Esophagus muscularis mucosa (tissue), 4 donors: Measurements from ENCODE around the gene RAB3D. TPM values are rescaled to one million over a fixed set of nuclear protein-coding genes. Genes with fewer than 3 reads are reported as not detected.

Source experiments
- DNase-seq: peaks from one replicate; pipeline ENCODE4 v3.0.0-alpha.2; 2017; ENCODE audit errors: extremely low spot score
- H3K27ac ChIP-seq, 4 donors: fragments of 200-600 bp; sonication (generic); replicated peaks in 1 of 4; 1 replicate in 3 of 4; 2 replicates in 1 of 4; pipeline ENCODE4 v1.5.1; 2016 to 2019; ENCODE audit warnings: mild to moderate bottlenecking in 1 of 4
- H3K27me3 ChIP-seq, 4 donors: fragments of 200-600 bp; sonication (generic); one replicate each; pipeline versions ENCODE4 v1.5.1 to v1.6.0; 2016 to 2019
- H3K36me3 ChIP-seq, 4 donors: fragments of 200-600 bp; sonication (generic); one replicate each; pipeline ENCODE4 v1.5.1; 2016 to 2019
- H3K4me1 ChIP-seq, 4 donors: fragments of 200-600 bp; sonication (generic); one replicate each; pipeline ENCODE4 v1.5.1; 2016 to 2019
- H3K4me3 ChIP-seq, 4 donors: fragments of 200-600 bp; sonication (generic); 1 replicate in 2 of 4; 2 replicates in 2 of 4; pipeline ENCODE4 v1.5.1; 2016 to 2019; ENCODE audit warnings: mild to moderate bottlenecking in 4 of 4, moderate library complexity in 1 of 4
- H3K9me3 ChIP-seq, 4 donors: fragments of 200-600 bp; sonication (generic); 1 replicate in 3 of 4; 2 replicates in 1 of 4; pipeline ENCODE4 v1.5.1; 2016 to 2019
- CTCF ChIP-seq, 3 experiments: fragments of 200-600 bp in 2 of 3; fragments of 450-650 bp in 1 of 3; sonication (generic) in 2 of 3; IDR thresholded peaks; one replicate each; pipeline ENCODE4 v1.5.1; 2017 to 2019; ENCODE audit warnings: antibody characterized with exemption in 3 of 3, mild to moderate bottlenecking in 2 of 3, moderate library complexity in 1 of 3
- EP300 ChIP-seq: sonication (generic); formaldehyde crosslinking; IDR thresholded peaks from one replicate; pipeline ENCODE4 v1.6.1; 2017; ENCODE audit warnings: antibody characterized with exemption
- POLR2A ChIP-seq: fragments of 450-650 bp; IDR thresholded peaks from one replicate; pipeline ENCODE4 v1.6.1; 2017; ENCODE audit warnings: antibody characterized with exemption, moderate library complexity, mild to moderate bottlenecking, low read depth
- POLR2AphosphoS5 ChIP-seq, 2 donors: sonication (generic); formaldehyde crosslinking; IDR thresholded peaks; one replicate each; pipeline ENCODE4 v1.6.1; 2017; ENCODE audit warnings: antibody characterized with exemption in 2 of 2
- WGBS: methylation state at CpG from one replicate; pipeline ENCODE4 v1.1.5; 2018; 5-methylcytosine and 5-hydroxymethylcytosine counted together
- intact Hi-C: fragments of 100-400 bp; cut with DNase I; formaldehyde crosslinking; loops from one replicate; pipeline ENCODE4 v1.15.1; 2023
- total RNA-seq, 4 donors: library from RNA; depleted of rRNA; stranded (reverse); fragments of >200 nt; gene quantifications; one replicate each; pipeline versions ENCODE4 v1.1.0 to v1.2.1, GENCODE V29; 2016

The RAB3D gene
- 10 to 100 TPM; 15.1 to 40.3 (median 27.9) TPM for total RNA-seq

GRCh38 chr19:11339254-11340098, at the start of gene RAB3D:
TSS of gene RAB3D (minus strand) at chr19:11339657. CDS start at chr19:11337399, 2,258 bp downstream.
- intact Hi-C loops = no loop called here
- peak within 1 kb of the TSS; percentile 76 to 94 (median 88) for H3K27ac ChIP-seq
- no peaks in the 10 kb centered on the region for H3K27me3 ChIP-seq
- peaks cover 26 to 51% (median 40%) of the 10 kb centered on the region in 4 donors for H3K4me1 ChIP-seq
- H3K4me3 ChIP-seq = peak within 1 kb of the TSS; percentile 71 to 97 (median 89)
- WGBS = 5% methylated on average over 24 of the region's 53 CpGs
- peak; percentile 97 for DNase-seq
- no peaks in the 10 kb centered on the region for H3K9me3 ChIP-seq
- TF ChIP-seq EP300 (no peak), POLR2A (peak; percentile 38), POLR2AphosphoS5 (IDR thresholded peaks at IDR 0.05) (peak; percentile 69 to 91), CTCF (IDR thresholded peaks at IDR 0.05) (peak in 1 of 3 experiments; percentile 17)
- H3K36me3 ChIP-seq = peaks cover 15 to 52% (median 49%) of the 10 kb centered on the region in 4 donors

- H3K27ac ChIP-seq = no peak overlapping the region
- DNase-seq = no peak
- H3K36me3 ChIP-seq = no peaks in the 10 kb centered on the region
- TF ChIP-seq POLR2A (no peak), POLR2AphosphoS5 (IDR thresholded peaks at IDR 0.05) (no peak), CTCF (IDR thresholded peaks at IDR 0.05) (no peak), EP300 (no peak)
- H3K9me3 ChIP-seq = peaks cover 0 to 12% (median 0%) of the 10 kb centered on the region in 4 donors
- peaks cover 0 to 20% (median 16%) of the 10 kb centered on the region in 4 donors for H3K27me3 ChIP-seq
- intact Hi-C loops = no loop called here
- no peak overlapping the region for H3K4me3 ChIP-seq
- H3K4me1 ChIP-seq = peaks cover 17 to 20% (median 20%) of the 10 kb centered on the region in 4 donors
- 77% methylated on average over 19 of the region's 19 CpGs for WGBS
These were observed 47.9 kb upstream of the RAB3D start for GRCh38 chr19:11387162-11388034.

GRCh38 chr19:11384778-11385129, 45.3 kb upstream of the RAB3D start:
- 89% methylated on average over 5 of the region's 5 CpGs for WGBS
- Histone ChIP-seq H3K4me1 (peaks cover 31 to 42% (median 40%) of the 10 kb centered on the region in 4 donors), H3K27me3 (peaks cover 0 to 30% (median 23%) of the 10 kb centered on the region in 4 donors), H3K9me3 (no peaks in the 10 kb centered on the region), H3K27ac (no peak overlapping the region), H3K36me3 (no peaks in the 10 kb centered on the region), H3K4me3 (no peak overlapping the region)
- TF ChIP-seq POLR2A (no peak), CTCF (IDR thresholded peaks at IDR 0.05) (no peak), EP300 (no peak), POLR2AphosphoS5 (IDR thresholded peaks at IDR 0.05) (no peak)
- intact Hi-C loops = loop anchor here (5.0 kb wide), 2 partner anchors 53 to 87 kb away; partner anchors contain the start of genes ODAD3, PRKCSH and TSPAN16
- DNase-seq = no peak

- H3K4me3 ChIP-seq = peak overlapping the region; percentile 33 to 51 (median 36)
- no peak for DNase-seq
- 0% methylated on average over 5 of the region's 9 CpGs for WGBS
- intact Hi-C loops = loop anchor here (5.0 kb wide), 2 partner anchors 54 to 86 kb away; partner anchors contain the start of genes ODAD3, PRKCSH and TSPAN16
- peaks cover 31 to 45% (median 41%) of the 10 kb centered on the region in 4 donors for H3K4me1 ChIP-seq
- H3K27me3 ChIP-seq = peaks cover 0 to 30% (median 23%) of the 10 kb centered on the region in 4 donors
- H3K36me3 ChIP-seq = peaks cover 0 to 2% (median 0%) of the 10 kb centered on the region in 4 donors
- TF ChIP-seq EP300 (no peak), POLR2AphosphoS5 (IDR thresholded peaks at IDR 0.05) (no peak), CTCF (IDR thresholded peaks at IDR 0.05) (no peak), POLR2A (no peak)
- no peaks in the 10 kb centered on the region for H3K9me3 ChIP-seq
- H3K27ac ChIP-seq = no peak overlapping the region
These were observed 44.2 kb upstream of the RAB3D start for GRCh38 chr19:11383706-11384048.
